Common myeloid progenitor, CD34-positive (primary cell): ENCODE measurements around the gene RAB5IF.

Source experiments
- CTCF ChIA-PET: fragments of 350-600 bp; sonication (Branson Sonifier 250); formaldehyde crosslinking; loops from one replicate; lab custom pipeline; 2021; ENCODE audit warnings: antibody characterized with exemption; lab: Charles Lee
- POLR2A ChIA-PET: fragments of 350-600 bp; sonication (Branson Sonifier 250); formaldehyde crosslinking; loops from one replicate; lab custom pipeline; 2021; ENCODE audit warnings: antibody characterized with exemption; lab: Charles Lee
- DNase-seq, 3 donors: peaks; one replicate each; pipeline versions ENCODE4 v3.0.0 to v3.0.0-alpha.2; 2013
- H3K27ac ChIP-seq, 2 experiments: 1 replicate in 1 of 2; 2 replicates in 1 of 2; pipeline ENCODE4 v1.7.0; 2013; ENCODE audit warnings: inconsistent platforms in 2 of 2, low read length in 2 of 2, mild to moderate bottlenecking in 2 of 2, low read depth in 1 of 2, moderate library complexity in 1 of 2; ENCODE audit not compliant: severe bottlenecking in 2 of 2, insufficient read depth in 1 of 2, poor library complexity in 1 of 2
- H3K27me3 ChIP-seq, 5 experiments: replicated peaks in 2 of 5; 1 replicate in 3 of 5; 2 replicates in 2 of 5; pipeline versions ENCODE4 v1.6.1 to v1.7.0; 2013; ENCODE audit warnings: low read length in 4 of 5, mild to moderate bottlenecking in 2 of 5, moderate library complexity in 2 of 5, inconsistent platforms in 1 of 5; ENCODE audit not compliant: insufficient read depth in 5 of 5, control insufficient read depth in 4 of 5
- H3K36me3 ChIP-seq, 4 experiments: 1 replicate in 2 of 4; 2 replicates in 2 of 4; pipeline versions ENCODE4 v1.6.1 to v1.7.0; 2013; ENCODE audit warnings: low read length in 3 of 4, control low read depth in 1 of 4, mild to moderate bottlenecking in 1 of 4; ENCODE audit not compliant: control insufficient read depth in 4 of 4, insufficient read depth in 4 of 4
- H3K4me1 ChIP-seq, 4 experiments: 1 replicate in 3 of 4; 2 replicates in 1 of 4; pipeline versions ENCODE4 v1.6.1 to v1.7.1; 2013; ENCODE audit warnings: low read length in 3 of 4, mild to moderate bottlenecking in 3 of 4, control low read depth in 1 of 4, inconsistent platforms in 1 of 4, moderate library complexity in 1 of 4; ENCODE audit not compliant: control insufficient read depth in 4 of 4, insufficient read depth in 4 of 4; ENCODE audit errors: control extremely low read depth in 1 of 4
- H3K4me3 ChIP-seq, 7 experiments: 1 replicate in 4 of 7; 2 replicates in 3 of 7; pipeline versions ENCODE4 v1.5.1 to v1.7.0; 2013; ENCODE audit warnings: mild to moderate bottlenecking in 7 of 7, low read length in 6 of 7, moderate library complexity in 6 of 7, inconsistent platforms in 2 of 7, low read depth in 2 of 7, control low read depth in 1 of 7; ENCODE audit not compliant: insufficient read depth in 4 of 7, control insufficient read depth in 1 of 7; ENCODE audit errors: extremely low read depth in 1 of 7
- H3K9me3 ChIP-seq, 5 experiments: 1 replicate in 4 of 5; 2 replicates in 1 of 5; pipeline versions ENCODE4 v1.6.1 to v1.7.1; 2013; ENCODE audit warnings: low read length in 4 of 5, mild to moderate bottlenecking in 2 of 5, inconsistent platforms in 1 of 5, low read depth in 1 of 5, moderate library complexity in 1 of 5; ENCODE audit not compliant: control insufficient read depth in 4 of 5, insufficient read depth in 2 of 5; ENCODE audit errors: control extremely low read depth in 1 of 5
- WGBS: methylation state at CpG from one replicate; pipeline ENCODE4 v1.1.5; 2013; ENCODE audit not compliant: insufficient coverage; 5-methylcytosine and 5-hydroxymethylcytosine counted together

Gene RAB5IF

DNA sequence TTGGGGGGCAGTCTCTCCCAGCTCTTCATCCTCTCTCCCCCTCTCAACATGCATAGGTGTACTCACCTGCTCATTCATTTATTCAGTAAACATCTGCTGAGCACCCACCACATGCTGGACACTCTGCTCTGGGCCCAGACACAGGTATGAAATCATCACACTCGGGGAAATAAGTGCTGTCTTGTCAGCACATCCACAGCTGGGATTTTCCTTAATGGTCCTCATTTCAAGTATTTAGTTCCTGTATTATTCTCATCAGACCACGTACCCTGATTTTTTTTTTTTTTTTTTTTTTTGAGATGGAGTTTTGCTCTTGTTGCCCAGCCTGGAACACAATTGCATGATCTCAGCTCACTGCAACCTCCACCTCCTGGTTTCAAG is 19.4 kb downstream of the RAB5IF start:
- no peaks in the 10 kb centered on the region for H3K27me3 ChIP-seq
- H3K4me1 ChIP-seq, result peaks cover 0 to 15% (median 6%) of the 10 kb centered on the region in 4 experiments
- peaks cover 0 to 36% (median 8%) of the 10 kb centered on the region in 4 experiments for H3K36me3 ChIP-seq
- ChIA-PET POLR2A (no interaction called here), CTCF (interaction anchor here (0.7 to 2.0 kb wide), 2 partner anchors 12 to 13 kb away, joined by 4 to 9 read pairs; no protein-coding TSS in a partner anchor)
- no peaks in the 10 kb centered on the region for H3K9me3 ChIP-seq
- 83% methylated on average over 1 of the region's 2 CpGs for WGBS
- DNase-seq, result no peak
- no peak overlapping the region for H3K27ac ChIP-seq
- no peak overlapping the region for H3K4me3 ChIP-seq

DNA sequence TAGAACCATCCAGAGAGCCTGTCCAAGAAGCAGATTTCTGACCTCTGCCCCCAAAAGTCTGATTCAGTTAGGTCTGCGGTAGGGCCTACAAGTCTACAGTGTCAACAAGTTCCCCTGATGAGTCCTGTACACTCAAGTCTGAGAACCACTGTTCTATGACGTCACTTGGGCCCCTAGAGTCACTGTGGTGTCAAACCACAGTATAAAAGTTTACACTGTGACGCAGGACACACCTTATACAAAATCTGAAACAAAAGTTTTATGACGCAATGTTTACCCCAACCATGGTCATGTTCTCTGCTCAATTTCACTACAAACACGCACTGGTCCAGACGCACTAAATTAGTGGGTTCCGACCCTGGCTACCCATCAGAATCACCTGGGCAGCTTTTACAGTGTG is 22.5 kb downstream of the RAB5IF start:
- DNase-seq, result no peak
- CTCF ChIA-PET, result interaction anchor here (6.3 to 7.7 kb wide), 2 partner anchors 16 to 17 kb away, joined by 29 to 55 read pairs; partner anchors contain the start of gene SLA2
- POLR2A ChIA-PET, result interaction anchor here (0.6 kb wide), 1 partner anchor 49 kb away, joined by 3 read pairs; no protein-coding TSS in a partner anchor

DNA sequence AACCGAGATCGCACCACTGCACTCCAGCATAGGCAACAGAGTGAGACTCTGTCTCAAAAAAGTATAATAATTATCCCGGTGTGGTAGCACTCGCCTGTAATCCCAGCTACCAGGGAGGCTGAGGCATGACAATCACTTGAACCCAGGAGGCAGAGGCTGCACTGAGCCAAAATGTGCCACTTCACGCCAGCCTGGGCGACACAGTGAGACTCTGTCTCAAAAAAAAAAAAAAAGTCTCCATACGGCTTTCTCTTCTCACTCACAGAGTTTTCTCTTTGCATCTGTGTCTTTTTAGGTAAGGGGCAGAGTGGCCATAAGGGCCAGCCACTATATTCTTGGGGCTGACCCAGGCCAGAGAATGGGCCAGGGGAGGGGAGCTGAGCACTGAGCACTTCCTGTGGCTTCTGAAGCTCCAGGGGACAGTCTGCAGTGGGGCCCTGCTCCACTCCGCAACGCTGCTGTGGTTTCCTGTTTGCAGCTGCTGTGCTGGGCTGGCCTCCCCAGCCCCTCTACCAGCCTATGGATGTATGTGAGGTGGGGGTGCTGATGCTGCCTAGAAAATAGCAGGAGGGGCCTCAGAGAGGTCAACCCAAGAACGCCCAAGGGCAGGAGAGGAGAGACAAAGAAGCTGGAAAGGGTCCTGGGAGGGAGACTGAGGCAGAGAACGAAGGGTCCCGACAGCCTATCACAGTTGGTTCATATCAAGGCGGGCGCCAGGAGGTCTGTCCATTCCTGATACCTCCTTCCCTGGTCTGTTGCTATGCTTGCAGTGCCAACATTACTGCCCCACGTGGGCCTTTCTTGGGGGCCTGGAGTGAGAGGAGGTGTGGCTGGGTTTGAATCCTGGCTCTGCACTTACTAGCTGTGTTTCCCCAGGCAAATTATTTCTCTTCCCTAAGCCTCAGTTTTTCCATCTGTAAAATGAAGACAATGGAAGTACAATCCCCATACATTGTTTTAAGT is 24.4 kb downstream of the RAB5IF start:
- peak in 2 of 3 donors; percentile 71 to 84 for DNase-seq
- Histone ChIP-seq H3K27me3 (no peaks in the 10 kb centered on the region), H3K4me1 (peaks cover 3 to 32% (median 16%) of the 10 kb centered on the region in 4 experiments), H3K27ac (peak overlapping the region; percentile 20 to 59), H3K36me3 (peaks cover 3 to 65% (median 32%) of the 10 kb centered on the region in 4 experiments), H3K9me3 (no peaks in the 10 kb centered on the region), H3K4me3 (peak overlapping the region in 4 of 7 experiments; percentile 2 to 48 (median 38))
- POLR2A ChIA-PET, result interaction anchor here (0.6 kb wide), 1 partner anchor 23 kb away, joined by 4 read pairs; no protein-coding TSS in a partner anchor
- 68% methylated on average over 7 of the region's 15 CpGs for WGBS
- CTCF ChIA-PET, result interaction anchor here (0.6 to 7.7 kb wide), 6 partner anchors 13 to 125 kb away, joined by 3 to 55 read pairs (median 3); partner anchors contain the start of gene SLA2

More for the DNA sequence above, 22.5 kb downstream of the RAB5IF start:
- Histone ChIP-seq H3K4me1 (peaks cover 3 to 32% (median 16%) of the 10 kb centered on the region in 4 experiments), H3K27me3 (no peaks in the 10 kb centered on the region), H3K27ac (no peak overlapping the region), H3K9me3 (no peaks in the 10 kb centered on the region), H3K36me3 (peaks cover 5 to 58% (median 22%) of the 10 kb centered on the region in 4 experiments), H3K4me3 (no peak overlapping the region)
- WGBS, result 98% methylated on average over 7 of the region's 7 CpGs

DNA sequence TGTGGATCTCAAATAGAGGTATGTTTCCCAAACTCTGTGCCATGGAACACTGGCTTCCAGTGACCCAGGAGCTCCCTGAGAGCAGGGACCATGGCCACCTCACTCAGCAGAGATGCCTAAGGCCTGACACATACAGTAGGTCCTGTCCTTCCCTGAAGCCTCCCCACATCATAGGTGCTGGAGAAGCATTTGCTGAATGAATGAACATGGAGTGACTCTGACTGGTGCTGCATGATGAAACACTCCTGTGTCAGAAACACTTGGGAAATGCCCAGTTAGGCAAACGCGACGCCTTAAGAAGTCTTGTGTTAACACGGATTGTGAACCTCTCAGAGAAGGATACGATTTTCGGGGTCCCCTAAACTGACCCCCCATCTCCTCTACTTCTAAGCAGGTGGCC is 26.1 kb downstream of the RAB5IF start:
- Histone ChIP-seq H3K27me3 (no peaks in the 10 kb centered on the region), H3K9me3 (no peaks in the 10 kb centered on the region), H3K36me3 (peaks cover 3 to 67% (median 38%) of the 10 kb centered on the region in 4 experiments), H3K4me1 (peaks cover 3 to 32% (median 16%) of the 10 kb centered on the region in 4 experiments), H3K4me3 (no peak overlapping the region), H3K27ac (no peak overlapping the region)
- ChIA-PET CTCF (interaction anchor here (0.8 to 7.7 kb wide), 3 partner anchors 13 to 35 kb away, joined by 3 to 55 read pairs (median 29); partner anchors contain the start of gene SLA2), POLR2A (no interaction called here)
- WGBS, result 95% methylated on average over 6 of the region's 6 CpGs
- DNase-seq, result no peak

DNA sequence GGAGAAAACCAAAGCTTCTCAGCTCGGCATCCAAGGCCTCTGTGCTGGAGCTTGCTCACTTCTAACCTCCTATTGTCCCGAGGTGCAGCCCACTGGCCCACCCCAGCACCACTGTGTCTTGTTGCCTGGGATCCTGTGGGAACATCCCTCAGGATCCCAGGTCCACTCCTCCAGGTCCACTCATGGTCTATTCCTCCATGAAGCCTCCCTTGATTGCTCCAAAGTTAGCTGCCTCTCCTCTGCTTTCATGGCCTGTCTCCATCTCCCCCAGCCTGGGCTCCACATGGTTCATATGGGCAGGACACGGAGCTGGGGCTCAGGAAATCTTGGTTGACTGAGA is 26.5 kb downstream of the RAB5IF start:
- DNase-seq, result no peak
- H3K27ac ChIP-seq, result no peak overlapping the region
- WGBS, result 100% methylated on average over 3 of the region's 3 CpGs
- no peak overlapping the region for H3K4me3 ChIP-seq
- no peaks in the 10 kb centered on the region for H3K9me3 ChIP-seq
- POLR2A ChIA-PET, result no interaction called here
- H3K4me1 ChIP-seq, result peaks cover 3 to 32% (median 16%) of the 10 kb centered on the region in 4 experiments
- CTCF ChIA-PET, result interaction anchor here (0.8 to 7.7 kb wide), 4 partner anchors 13 to 36 kb away, joined by 3 to 55 read pairs (median 16); partner anchors contain the start of gene SLA2
- peaks cover 6 to 62% (median 37%) of the 10 kb centered on the region in 4 experiments for H3K36me3 ChIP-seq
- no peaks in the 10 kb centered on the region for H3K27me3 ChIP-seq

DNA sequence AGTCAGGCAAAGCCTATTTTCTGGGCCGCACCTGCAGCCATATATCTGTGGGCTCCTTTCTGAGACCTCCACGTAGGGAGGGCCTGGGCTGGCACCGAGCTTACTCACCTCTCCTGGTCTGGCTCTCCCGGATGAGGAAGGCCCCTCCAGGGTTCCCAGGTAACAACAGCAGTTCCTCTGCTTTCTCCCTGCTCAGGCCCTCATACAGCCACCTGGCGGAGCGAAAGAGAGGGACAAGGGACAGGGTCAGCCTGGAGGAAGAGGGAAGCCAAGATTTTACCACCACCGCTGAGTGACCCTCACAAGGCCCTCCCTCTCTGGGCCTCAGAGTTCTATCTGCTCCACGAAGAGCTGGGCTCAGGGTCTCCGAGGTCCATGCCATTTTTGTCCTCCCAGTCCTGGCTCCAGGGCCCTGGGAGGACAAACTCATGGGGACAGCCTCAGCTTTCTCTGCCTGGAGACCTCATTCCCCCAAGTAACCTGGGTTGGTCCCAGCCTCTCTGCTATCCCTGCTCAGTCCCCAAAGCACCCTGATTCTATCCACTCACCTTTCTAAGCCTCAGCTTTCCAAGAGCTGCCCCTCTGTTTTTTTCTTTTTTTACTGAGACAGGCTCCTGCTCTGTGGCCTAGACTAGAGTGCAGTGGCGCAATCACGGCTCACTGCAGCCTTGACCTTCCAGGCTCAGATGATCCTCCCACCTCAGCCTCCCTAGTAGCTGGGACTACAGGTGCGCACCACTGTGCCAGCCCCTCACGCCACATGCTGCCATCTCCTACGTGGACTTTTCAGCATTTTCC is 27.1 kb downstream of the RAB5IF start:
- Histone ChIP-seq H3K9me3 (no peaks in the 10 kb centered on the region), H3K36me3 (peaks cover 6 to 57% (median 34%) of the 10 kb centered on the region in 4 experiments), H3K4me3 (no peak overlapping the region), H3K27ac (no peak overlapping the region), H3K27me3 (no peaks in the 10 kb centered on the region), H3K4me1 (peaks cover 3 to 32% (median 16%) of the 10 kb centered on the region in 4 experiments)
- no peak for DNase-seq
- POLR2A ChIA-PET, result no interaction called here
- CTCF ChIA-PET, result interaction anchor here (0.6 to 7.7 kb wide), 5 partner anchors 12 to 35 kb away, joined by 3 to 55 read pairs (median 4); partner anchors contain the start of gene SLA2
- 94% methylated on average over 13 of the region's 14 CpGs for WGBS
